RCC 7860 (cell line): ENCODE data around the gene BTRC.
"Not testable (repeated sequence)": the region's sequence is repeated elsewhere in the genome, so short reads cannot be mapped to it uniquely, and the experiment has no call there.

Experiments
- DNase-seq: peaks from one replicate; pipeline ENCODE4 v3.0.0-alpha.2; 2015; ENCODE audit warnings: low spot score
- FAIRE-seq: peaks from 2 replicates; lab custom pipeline; 2012; peaks lifted over from hg19 to GRCh38; lab: Jason Lieb, UNC

The BTRC gene

GRCh38 chr10:101576211-101576863 is 222.4 kb downstream of the BTRC start:
- no peak for DNase-seq
- no peak for FAIRE-seq

GRCh38 chr10:101577121-101577871 is 223.3 kb downstream of the BTRC start:
- no peak for FAIRE-seq
- DNase-seq, result no peak

GRCh38 chr10:101578192-101578591 is 224.2 kb downstream of the BTRC start:
- FAIRE-seq (no peak), DNase-seq (no peak)

GRCh38 chr10:101578803-101579515 is 225.0 kb downstream of the BTRC start:
- DNase-seq (no peak), FAIRE-seq (no peak)

GRCh38 chr10:101579516-101579870 is 225.5 kb downstream of the BTRC start:
- FAIRE-seq (no peak), DNase-seq (no peak)

GRCh38 chr10:101580486-101581399 is 226.8 kb downstream of the BTRC start:
- FAIRE-seq (no peak), DNase-seq (no peak)

GRCh38 chr10:101585841-101586240 is 231.9 kb downstream of the BTRC start:
- no peak for FAIRE-seq
- DNase-seq, result no peak

- peak; percentile 41 for FAIRE-seq
- DNase-seq, result peak; percentile 88
These were observed 234.0 kb downstream of the BTRC start, which contains the start of the genes DPCD and POLL for GRCh38 chr10:101587725-101588653. Gene DPCD (plus strand): TSS chr10:101588321. CDS start chr10:101588337, 16 bp downstream. Gene POLL (minus strand): TSS chr10:101588257. CDS start chr10:101587360, 897 bp downstream.

- no peak for FAIRE-seq
- peak; percentile 25 for DNase-seq
These were observed 234.9 kb downstream of the BTRC start for GRCh38 chr10:101588879-101589278.

GRCh38 chr10:101593331-101593730 is 239.4 kb downstream of the BTRC start:
- DNase-seq, FAIRE-seq: not testable (repeated sequence)

- no peak for DNase-seq
- FAIRE-seq, result no peak
These were observed 241.8 kb downstream of the BTRC start for GRCh38 chr10:101595591-101596433.

- FAIRE-seq (no peak), DNase-seq (no peak)
These were observed 243.3 kb downstream of the BTRC start for GRCh38 chr10:101597091-101597900.

GRCh38 chr10:101601541-101601940 is 247.6 kb downstream of the BTRC start:
- FAIRE-seq (no peak), DNase-seq (no peak)

GRCh38 chr10:101602761-101603398 is 248.9 kb downstream of the BTRC start:
- peak; percentile 43 for DNase-seq
- FAIRE-seq, result no peak
